Lung (tissue), 12 donors: ENCODE data around the gene DEDD2. TPM values are rescaled to one million over a fixed set of nuclear protein-coding genes. Genes with fewer than 3 reads are reported as not detected.

Experiments used
- ATAC-seq: fragments of 200-7000 bp; cut with Tn5 transposase; one replicate; pipeline ENCODE4 v1.9.1; 2020; ENCODE audit warnings: moderate number of reproducible peaks; ENCODE audit not compliant: insufficient read depth, low FRiP score
- DNase-seq, 3 donors: peaks; one replicate each; pipeline ENCODE4 v3.0.0-alpha.2; 2013 to 2017
- H3K27ac ChIP-seq, 2 donors: one replicate each; pipeline ENCODE4 v1.5.1; 2013; ENCODE audit warnings: mild to moderate bottlenecking in 2 of 2, moderate library complexity in 2 of 2, control low read depth in 1 of 2, inconsistent platforms in 1 of 2, low read depth in 1 of 2, low read length in 1 of 2
- H3K27me3 ChIP-seq, 3 donors: one replicate each; pipeline ENCODE4 v1.5.1; 2013; ENCODE audit warnings: low read length in 2 of 3; ENCODE audit not compliant: control insufficient read depth in 3 of 3, insufficient read depth in 3 of 3
- H3K36me3 ChIP-seq, 4 donors: one replicate each; pipeline ENCODE4 v1.5.1; 2013; ENCODE audit warnings: low read length in 4 of 4, mild to moderate bottlenecking in 1 of 4, moderate library complexity in 1 of 4; ENCODE audit not compliant: control insufficient read depth in 4 of 4, insufficient read depth in 4 of 4
- H3K4me1 ChIP-seq, 5 donors: one replicate each; pipeline ENCODE4 v1.5.1; 2013; ENCODE audit warnings: low read length in 5 of 5, mild to moderate bottlenecking in 2 of 5, moderate library complexity in 1 of 5; ENCODE audit not compliant: control insufficient read depth in 5 of 5, insufficient read depth in 5 of 5
- H3K4me3 ChIP-seq: one replicate; pipeline ENCODE4 v1.5.1; 2013; ENCODE audit warnings: mild to moderate bottlenecking, control low read depth, moderate library complexity
- H3K9ac ChIP-seq, 2 donors: one replicate each; pipeline ENCODE4 v1.5.1; 2013; ENCODE audit warnings: low read length in 2 of 2, control low read depth in 1 of 2; ENCODE audit not compliant: insufficient read depth in 1 of 2
- H3K9me3 ChIP-seq, 4 donors: one replicate each; pipeline ENCODE4 v1.5.1; 2013; ENCODE audit warnings: low read length in 3 of 4, mild to moderate bottlenecking in 1 of 4, moderate library complexity in 1 of 4; ENCODE audit not compliant: control insufficient read depth in 4 of 4, insufficient read depth in 3 of 4
- WGBS, 2 donors: extraction: QIAGEN DNeasy Blood & Tissue Kit; methylation state at CpG; one replicate each; pipeline ENCODE4 v1.1.7; 2013; 5-methylcytosine and 5-hydroxymethylcytosine counted together
- polyA plus RNA-seq, 2 donors: library from polyadenylated mRNA; stranded (reverse); fragments of 200-250 nt; gene quantifications; one replicate each; pipeline ENCODE4 v1.2.1, GENCODE V29; 2013
- total RNA-seq, 2 donors: library from RNA; depleted of rRNA in 1 of 2; stranded (reverse); fragments of >200 nt in 1 of 2; gene quantifications; one replicate each; pipeline ENCODE4 v1.2.1, GENCODE V29; 2014 to 2021
- TF ChIP-seq, protein P1 (sequence below): IDR thresholded peaks from 2 replicates; pipeline ENCODE4 v1.5.1; 2012; ENCODE audit warnings: mild to moderate bottlenecking; ENCODE audit errors: control extremely low read depth, extremely low read depth
- donor health status: control.
- donor health status: control.
- donor health status: Bipolar disorder and iron deficiency.
- donor health status: healthy.
- donor health status: DM: yes; HTN: yes; CAD: no.

The DEDD2 gene
- total and polyA plus RNA-seq, 4 donors, result 31.4 to 60.8 (median 36.7) TPM

DNA sequence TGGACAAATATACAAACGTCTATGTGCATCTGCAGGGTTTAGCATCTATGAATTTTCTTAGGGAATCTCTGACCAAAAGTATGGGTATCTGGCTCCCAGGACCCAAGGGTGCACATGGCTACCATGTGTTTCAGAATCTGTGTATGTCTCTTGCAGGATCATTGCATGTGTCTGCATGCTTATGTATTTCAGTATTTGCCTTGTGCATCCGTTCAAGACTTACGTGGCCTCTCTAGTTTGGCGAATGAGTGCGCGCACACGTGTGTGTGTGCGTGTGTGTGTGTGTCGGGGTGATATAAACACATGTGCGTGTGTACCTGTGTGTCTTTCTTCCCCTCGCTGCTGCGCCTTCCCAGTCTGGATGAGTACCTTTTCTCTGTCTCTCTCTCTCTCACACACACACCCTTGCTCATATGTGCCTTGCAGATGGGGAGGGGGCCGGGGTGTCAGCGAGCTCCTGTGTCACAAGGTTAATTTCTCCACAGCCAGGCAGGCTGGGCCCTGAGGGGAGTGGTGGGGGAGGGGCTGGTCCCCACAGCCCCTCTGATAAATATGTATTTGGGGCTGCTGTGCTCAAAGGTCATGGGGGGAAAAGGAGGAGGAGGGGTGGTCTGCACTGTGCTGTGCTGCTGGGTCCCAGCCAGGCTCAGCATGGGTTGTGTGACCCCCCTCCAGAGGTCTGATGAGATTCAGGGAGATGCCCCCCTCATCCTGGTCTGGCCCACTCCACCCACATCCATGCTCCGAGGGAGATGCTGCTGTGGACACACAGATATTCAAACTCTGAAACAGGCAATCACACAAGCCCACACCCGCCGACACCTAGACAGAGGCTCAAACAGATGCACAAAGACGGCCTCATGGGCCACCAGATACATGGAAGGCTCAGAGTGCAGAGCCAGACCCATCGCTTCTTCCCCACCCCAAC lies 47.7 kb downstream of the DEDD2 start:
- Histone ChIP-seq H3K27ac (no peak overlapping the region), H3K4me3 (no peak overlapping the region), H3K4me1 (no peaks in the 10 kb centered on the region), H3K9me3 (no peaks in the 10 kb centered on the region), H3K36me3 (no peaks in the 10 kb centered on the region), H3K9ac (no peak overlapping the region), H3K27me3 (peaks cover 0 to 35% (median 12%) of the 10 kb centered on the region in 3 donors)
- WGBS, 2 donors, result 74 to 91% methylated on average over 19 of the region's 19 CpGs
- no peak for ATAC-seq
- DNase-seq, result no peak
- TF ChIP-seq, protein P1, sequence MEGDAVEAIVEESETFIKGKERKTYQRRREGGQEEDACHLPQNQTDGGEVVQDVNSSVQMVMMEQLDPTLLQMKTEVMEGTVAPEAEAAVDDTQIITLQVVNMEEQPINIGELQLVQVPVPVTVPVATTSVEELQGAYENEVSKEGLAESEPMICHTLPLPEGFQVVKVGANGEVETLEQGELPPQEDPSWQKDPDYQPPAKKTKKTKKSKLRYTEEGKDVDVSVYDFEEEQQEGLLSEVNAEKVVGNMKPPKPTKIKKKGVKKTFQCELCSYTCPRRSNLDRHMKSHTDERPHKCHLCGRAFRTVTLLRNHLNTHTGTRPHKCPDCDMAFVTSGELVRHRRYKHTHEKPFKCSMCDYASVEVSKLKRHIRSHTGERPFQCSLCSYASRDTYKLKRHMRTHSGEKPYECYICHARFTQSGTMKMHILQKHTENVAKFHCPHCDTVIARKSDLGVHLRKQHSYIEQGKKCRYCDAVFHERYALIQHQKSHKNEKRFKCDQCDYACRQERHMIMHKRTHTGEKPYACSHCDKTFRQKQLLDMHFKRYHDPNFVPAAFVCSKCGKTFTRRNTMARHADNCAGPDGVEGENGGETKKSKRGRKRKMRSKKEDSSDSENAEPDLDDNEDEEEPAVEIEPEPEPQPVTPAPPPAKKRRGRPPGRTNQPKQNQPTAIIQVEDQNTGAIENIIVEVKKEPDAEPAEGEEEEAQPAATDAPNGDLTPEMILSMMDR, result no peak

DNA sequence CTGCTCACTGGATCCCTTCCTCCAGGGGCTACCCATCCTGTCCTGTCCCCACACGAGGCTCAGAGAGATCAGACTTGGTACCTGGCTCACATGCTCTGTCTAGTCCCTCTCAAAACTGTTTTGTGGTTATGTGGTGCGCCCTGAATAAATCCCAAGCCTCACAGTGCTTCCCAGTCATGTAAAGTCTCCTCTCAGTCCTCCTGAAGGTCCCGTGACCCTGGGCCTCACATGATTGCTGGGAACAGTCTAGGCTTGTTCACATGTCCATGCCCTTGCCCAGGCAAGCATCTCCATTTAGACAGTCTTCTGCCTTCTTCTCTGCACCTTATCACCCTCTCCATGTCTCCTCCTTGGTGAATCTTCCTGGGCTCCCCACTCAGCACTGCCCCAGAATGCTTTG lies 49.3 kb downstream of the DEDD2 start:
- WGBS, 2 donors, result 73 to 82% methylated on average over 3 of the region's 3 CpGs
- Histone ChIP-seq H3K4me3 (no peak overlapping the region), H3K9me3 (no peaks in the 10 kb centered on the region), H3K27me3 (peaks cover 0 to 21% (median 0%) of the 10 kb centered on the region in 3 donors), H3K27ac (no peak overlapping the region), H3K9ac (no peak overlapping the region), H3K4me1 (no peaks in the 10 kb centered on the region), H3K36me3 (no peaks in the 10 kb centered on the region)
- DNase-seq (no peak), ATAC-seq (no peak)
- TF ChIP-seq, protein P1, result no peak

DNA sequence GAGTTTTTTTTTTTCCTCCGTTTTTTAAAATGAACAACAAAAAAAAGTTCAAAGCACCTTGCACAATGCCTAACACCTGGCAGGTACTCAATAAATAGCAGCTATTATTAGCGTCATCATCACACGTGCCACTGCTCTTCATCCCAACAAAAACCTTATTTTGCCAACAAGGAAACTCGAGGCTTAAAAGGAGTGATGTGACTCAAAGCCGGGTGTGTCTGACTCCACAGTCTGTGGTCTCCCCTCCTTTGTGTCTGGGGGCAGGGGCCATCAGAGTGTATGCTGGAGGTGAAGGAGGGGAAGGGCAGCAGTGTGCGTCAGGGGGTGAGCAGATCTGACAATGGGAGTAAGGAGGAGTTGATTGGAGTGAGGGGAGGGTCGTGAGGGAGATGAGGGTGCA lies 51.2 kb downstream of the DEDD2 start:
- peaks cover 0 to under 1% (median 0%) of the 10 kb centered on the region in 4 donors for H3K9me3 ChIP-seq
- no peaks in the 10 kb centered on the region for H3K36me3 ChIP-seq
- 63 to 79% methylated on average over 7 of the region's 7 CpGs for WGBS, 2 donors
- no peak overlapping the region for H3K9ac ChIP-seq
- peaks cover 0 to 13% (median under 1%) of the 10 kb centered on the region in 3 donors for H3K27me3 ChIP-seq
- no peak overlapping the region for H3K4me3 ChIP-seq
- no peak for ATAC-seq
- H3K27ac ChIP-seq, result no peak overlapping the region
- DNase-seq, result no peak
- TF ChIP-seq, protein P1, result no peak
- H3K4me1 ChIP-seq, result no peaks in the 10 kb centered on the region
